Large intestine (tissue), 3 donors: ENCODE results near the gene STXBP5. TPM values are rescaled to one million over a fixed set of nuclear protein-coding genes. Genes with fewer than 3 reads are reported as not detected.
A peak's percentile ranks its signal among the peaks of the same experiment; 100 is the strongest.

ENCODE experiments used
- DNase-seq, 2 donors: peaks; one replicate each; pipeline versions ENCODE4 v3.0.0 to v3.0.0-alpha.2; 2013
- H3K27ac ChIP-seq: one replicate; pipeline ENCODE4 v1.5.1; 2013; ENCODE audit warnings: low read length
- H3K27me3 ChIP-seq: 2 replicates; pipeline ENCODE4 v1.6.1; 2013; ENCODE audit warnings: low read length; ENCODE audit not compliant: control insufficient read depth, insufficient read depth
- H3K36me3 ChIP-seq: 2 replicates; pipeline ENCODE4 v1.6.1; 2013; ENCODE audit warnings: low read length; ENCODE audit not compliant: control insufficient read depth, insufficient read depth
- H3K4me1 ChIP-seq: one replicate; pipeline ENCODE4 v1.6.1; 2013; ENCODE audit warnings: low read length; ENCODE audit not compliant: control insufficient read depth, insufficient read depth
- H3K4me3 ChIP-seq: one replicate; pipeline ENCODE4 v1.5.1; 2013; ENCODE audit warnings: low read length
- H3K9me3 ChIP-seq: one replicate; pipeline ENCODE4 v1.6.1; 2013; ENCODE audit warnings: mild to moderate bottlenecking, low read depth, low read length, moderate library complexity; ENCODE audit not compliant: control insufficient read depth
- WGBS: methylation state at CpG from one replicate; pipeline ENCODE4 v1.1.5; 2013; ENCODE audit warnings: low lambda C conversion rate; ENCODE audit not compliant: insufficient coverage; 5-methylcytosine and 5-hydroxymethylcytosine counted together
- polyA plus RNA-seq: library from polyadenylated mRNA; unstranded; fragments of 120-200 nt; gene quantifications from one replicate; pipeline ENCODE4 v1.2.1, GENCODE V29; 2013

The STXBP5 gene
- polyA plus RNA-seq, 1 donor, result 20.5 TPM

DNA sequence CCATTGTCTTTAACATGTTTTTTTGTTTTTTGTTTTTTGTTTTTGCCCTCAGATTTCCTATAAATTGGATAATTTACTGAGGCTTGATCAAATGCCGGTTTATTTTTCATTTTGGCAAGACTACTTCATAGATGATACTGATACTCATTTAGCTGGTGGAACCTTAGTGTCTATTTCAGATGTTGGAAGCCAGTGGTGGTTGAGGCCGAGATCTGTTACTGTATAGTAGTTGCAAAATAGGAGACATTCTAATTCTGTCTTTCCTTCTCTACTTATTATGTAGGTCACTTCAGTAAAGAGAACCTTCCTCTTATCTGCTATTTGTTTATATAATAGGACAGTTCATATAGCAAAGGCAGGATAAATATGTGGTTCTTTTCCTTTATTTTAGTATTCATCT lies 63.4 kb downstream of the STXBP5 start:
- Histone ChIP-seq H3K27me3 (no peaks in the 10 kb centered on the region), H3K27ac (no peak overlapping the region), H3K4me3 (no peak overlapping the region), H3K9me3 (no peaks in the 10 kb centered on the region), H3K36me3 (peaks cover 24% of the 10 kb centered on the region), H3K4me1 (peaks cover 3% of the 10 kb centered on the region)
- no peak for DNase-seq
- 100% methylated on average over 2 of the region's 2 CpGs for WGBS

GRCh38 chr6:147268254-147268653 lies 64.0 kb downstream of the STXBP5 start:
- Histone ChIP-seq H3K4me1 (peaks cover 2% of the 10 kb centered on the region), H3K4me3 (no peak overlapping the region), H3K36me3 (peaks cover 24% of the 10 kb centered on the region), H3K27me3 (no peaks in the 10 kb centered on the region), H3K9me3 (no peaks in the 10 kb centered on the region), H3K27ac (no peak overlapping the region)
- no peak for DNase-seq

GRCh38 chr6:147274012-147274411 lies 69.8 kb downstream of the STXBP5 start:
- no peaks in the 10 kb centered on the region for H3K27me3 ChIP-seq
- no peak overlapping the region for H3K4me3 ChIP-seq
- DNase-seq, result no peak
- H3K4me1 ChIP-seq, result no peaks in the 10 kb centered on the region
- H3K36me3 ChIP-seq, result peaks cover 18% of the 10 kb centered on the region
- H3K27ac ChIP-seq, result no peak overlapping the region
- H3K9me3 ChIP-seq, result no peaks in the 10 kb centered on the region

- DNase-seq, result no peak
- Histone ChIP-seq H3K27ac (no peak overlapping the region), H3K9me3 (peaks cover 2% of the 10 kb centered on the region), H3K27me3 (no peaks in the 10 kb centered on the region), H3K36me3 (peaks cover 23% of the 10 kb centered on the region), H3K4me3 (no peak overlapping the region), H3K4me1 (no peaks in the 10 kb centered on the region)
Observed at GRCh38 chr6:147274776-147275175, 70.6 kb downstream of the STXBP5 start.

DNA sequence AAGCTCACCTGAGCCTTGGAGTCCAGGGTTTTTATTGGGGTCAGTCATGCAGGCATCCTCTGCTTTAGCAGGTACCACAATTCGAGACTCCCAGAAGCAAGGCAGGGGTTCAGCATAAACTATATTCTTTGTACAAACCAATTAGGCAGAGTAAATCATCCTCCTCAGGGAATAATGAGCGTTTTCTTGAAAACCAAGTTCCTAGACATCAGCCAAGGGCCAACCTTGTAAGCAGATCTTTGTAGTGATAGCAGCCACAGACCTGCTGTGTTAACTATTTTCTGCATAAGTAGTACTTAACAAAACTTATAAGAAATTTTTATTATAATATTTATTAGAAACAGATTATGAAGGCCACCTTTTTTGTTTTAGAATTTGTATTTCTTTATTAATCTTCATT lies 74.7 kb downstream of the STXBP5 start:
- Histone ChIP-seq H3K36me3 (peaks cover 23% of the 10 kb centered on the region), H3K4me1 (peaks cover 5% of the 10 kb centered on the region), H3K9me3 (peaks cover 2% of the 10 kb centered on the region), H3K4me3 (no peak overlapping the region), H3K27ac (no peak overlapping the region), H3K27me3 (no peaks in the 10 kb centered on the region)
- no peak for DNase-seq
- no CpG with 5 or more reads among the region's 2 CpGs for WGBS

GRCh38 chr6:147279427-147279826 lies 75.2 kb downstream of the STXBP5 start:
- H3K4me1 ChIP-seq, result peaks cover 5% of the 10 kb centered on the region
- H3K36me3 ChIP-seq, result peaks cover 23% of the 10 kb centered on the region
- no peak for DNase-seq
- no peaks in the 10 kb centered on the region for H3K27me3 ChIP-seq
- H3K27ac ChIP-seq, result no peak overlapping the region
- H3K9me3 ChIP-seq, result peaks cover 2% of the 10 kb centered on the region
- no peak overlapping the region for H3K4me3 ChIP-seq
- 83% methylated on average over 2 of the region's 2 CpGs for WGBS

GRCh38 chr6:147281895-147282565 lies 77.8 kb downstream of the STXBP5 start:
- Histone ChIP-seq H3K27me3 (no peaks in the 10 kb centered on the region), H3K9me3 (peaks cover 2% of the 10 kb centered on the region), H3K4me3 (no peak overlapping the region), H3K4me1 (peaks cover 5% of the 10 kb centered on the region), H3K27ac (no peak overlapping the region), H3K36me3 (peaks cover 21% of the 10 kb centered on the region)
- DNase-seq, result no peak
- WGBS, result no CpG with 5 or more reads among the region's 2 CpGs

DNA sequence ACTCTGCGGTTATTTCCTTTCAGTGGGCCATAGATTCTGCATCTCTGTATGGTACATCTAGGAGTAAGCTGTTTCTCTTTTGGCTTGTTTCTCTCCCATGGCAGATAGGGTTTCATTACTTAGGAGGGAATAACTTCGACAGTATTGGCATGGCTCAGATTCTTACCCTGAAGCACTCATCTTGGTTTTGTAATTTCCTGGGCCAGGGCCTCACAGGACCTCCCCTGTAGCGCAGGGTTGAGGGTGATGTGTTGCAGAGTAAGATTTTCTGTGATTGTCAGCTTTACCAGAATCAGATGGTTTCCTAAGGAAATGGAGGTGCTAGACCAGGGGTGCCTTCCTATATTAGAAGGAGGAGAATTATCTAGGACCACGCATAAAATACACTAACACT lies 78.3 kb downstream of the STXBP5 start:
- peaks cover 21% of the 10 kb centered on the region for H3K36me3 ChIP-seq
- peaks cover 2% of the 10 kb centered on the region for H3K9me3 ChIP-seq
- no peak overlapping the region for H3K27ac ChIP-seq
- peaks cover 5% of the 10 kb centered on the region for H3K4me1 ChIP-seq
- DNase-seq, result no peak
- H3K27me3 ChIP-seq, result no peaks in the 10 kb centered on the region
- H3K4me3 ChIP-seq, result no peak overlapping the region
- 100% methylated on average over 1 of the region's 4 CpGs for WGBS

- no CpG with 5 or more reads among the region's 5 CpGs for WGBS
- Histone ChIP-seq H3K9me3 (peaks cover 2% of the 10 kb centered on the region), H3K27me3 (no peaks in the 10 kb centered on the region), H3K27ac (no peak overlapping the region), H3K4me3 (no peak overlapping the region), H3K36me3 (peaks cover 17% of the 10 kb centered on the region), H3K4me1 (peaks cover 5% of the 10 kb centered on the region)
- peak in 1 of 2 donors; percentile 43 for DNase-seq
Observed at GRCh38 chr6:147283460-147283859, 79.2 kb downstream of the STXBP5 start.

- Histone ChIP-seq H3K36me3 (peaks cover 9% of the 10 kb centered on the region), H3K4me1 (peaks cover 5% of the 10 kb centered on the region), H3K9me3 (no peaks in the 10 kb centered on the region), H3K27ac (no peak overlapping the region), H3K27me3 (no peaks in the 10 kb centered on the region), H3K4me3 (no peak overlapping the region)
- peak in 1 of 2 donors; percentile 39 for DNase-seq
- 20% methylated on average over 2 of the region's 3 CpGs for WGBS
Observed at GRCh38 chr6:147285087-147285855, 81.1 kb downstream of the STXBP5 start.

GRCh38 chr6:147287869-147288271 lies 83.7 kb downstream of the STXBP5 start:
- Histone ChIP-seq H3K9me3 (no peaks in the 10 kb centered on the region), H3K27me3 (no peaks in the 10 kb centered on the region), H3K4me1 (peaks cover 5% of the 10 kb centered on the region), H3K36me3 (peaks cover 9% of the 10 kb centered on the region), H3K4me3 (no peak overlapping the region), H3K27ac (no peak overlapping the region)
- 58% methylated on average over 3 of the region's 3 CpGs for WGBS
- DNase-seq, result no peak
